Fibroblast of skin of scalp (primary cell): ENCODE results near the gene TMEM184B.

Source experiments
- DNase-seq: peaks from one replicate; pipeline ENCODE4 v3.0.0-alpha.2; 2013

TMEM184B gene

GRCh38 chr22:38223289-38223960 lies 49.4 kb downstream of the TMEM184B start:
- no peak for DNase-seq

GRCh38 chr22:38222797-38223119 lies 50.1 kb downstream of the TMEM184B start:
- no peak for DNase-seq

- DNase-seq, result no peak
Observed at GRCh38 chr22:38221908-38222796, 50.7 kb downstream of the TMEM184B start.

- no peak for DNase-seq
Observed at GRCh38 chr22:38221407-38221806, 51.4 kb downstream of the TMEM184B start.

GRCh38 chr22:38220653-38221386 lies 52.0 kb downstream of the TMEM184B start:
- no peak for DNase-seq

GRCh38 chr22:38220163-38220562 lies 52.6 kb downstream of the TMEM184B start:
- DNase-seq, result no peak

- DNase-seq, result no peak
Observed at GRCh38 chr22:38219632-38220031, 53.2 kb downstream of the TMEM184B start.

- peak; percentile 92 for DNase-seq
Observed at GRCh38 chr22:38218661-38219622, 53.9 kb downstream of the TMEM184B start.

- no peak for DNase-seq
Observed at GRCh38 chr22:38215156-38216038, 57.4 kb downstream of the TMEM184B start.

GRCh38 chr22:38214302-38215056 lies 58.3 kb downstream of the TMEM184B start:
- DNase-seq, result peak; percentile 79

GRCh38 chr22:38213990-38214301 lies 58.9 kb downstream of the TMEM184B start:
- no peak for DNase-seq

- no peak for DNase-seq
Observed at GRCh38 chr22:38213319-38213989, 59.4 kb downstream of the TMEM184B start.

GRCh38 chr22:38212442-38212841 lies 60.4 kb downstream of the TMEM184B start:
- no peak for DNase-seq

GRCh38 chr22:38211556-38211955 lies 61.3 kb downstream of the TMEM184B start:
- DNase-seq, result no peak

- no peak for DNase-seq
Observed at GRCh38 chr22:38208551-38208968, 64.2 kb downstream of the TMEM184B start.

GRCh38 chr22:38207898-38208432 lies 64.8 kb downstream of the TMEM184B start:
- no peak for DNase-seq

- peak; percentile 94 for DNase-seq
Observed at GRCh38 chr22:38205261-38206128, 67.3 kb downstream of the TMEM184B start.

- no peak for DNase-seq
Observed at GRCh38 chr22:38204784-38205183, 68.0 kb downstream of the TMEM184B start.
